OCI-LY3 (cell line): ENCODE results near the gene LRP3.

Experiments used
- H2AFZ ChIP-seq: fragments of 200-600, 300-600 bp; shearing (Covaris generic); 2 replicates; pipeline ENCODE4 v1.6.0; 2014; ENCODE audit warnings: antibody characterized with exemption, low read depth, low read length
- H3K27ac ChIP-seq: fragments of 200-600, 300-600 bp; sonication (generic); 2 replicates; pipeline ENCODE4 v1.5.1; 2014; ENCODE audit warnings: mild to moderate bottlenecking, low read length, moderate library complexity, mixed read lengths
- H3K27me3 ChIP-seq: fragments of 200-600, 300-600 bp; sonication (generic); 2 replicates; pipeline ENCODE4 v1.6.1; 2014; ENCODE audit warnings: low read depth, low read length, mixed read lengths
- H3K36me3 ChIP-seq: fragments of 200-600, 300-600 bp; sonication (generic); replicated peaks from 2 replicates; pipeline ENCODE3; 2014; ENCODE audit warnings: low read depth, low read length, mixed read lengths
- H3K4me1 ChIP-seq: fragments of 300-600, 200-600 bp; sonication (generic); 2 replicates; pipeline ENCODE4 v1.6.1; 2014; ENCODE audit warnings: low read length, mixed read lengths
- H3K4me2 ChIP-seq: fragments of 200-600, 300-600 bp; sonication (generic); 2 replicates; pipeline ENCODE4 v1.6.1; 2014; ENCODE audit warnings: low read length, mixed read lengths
- H3K4me3 ChIP-seq: fragments of 300-600, 200-600 bp; sonication (generic); 2 replicates; pipeline ENCODE4 v1.5.1; 2014; ENCODE audit warnings: antibody characterized with exemption, mild to moderate bottlenecking, low read length, moderate library complexity
- H3K79me2 ChIP-seq: fragments of 300-600, 200-600 bp; shearing (Covaris generic); 2 replicates; pipeline ENCODE4 v1.6.1; 2014; ENCODE audit warnings: mild to moderate bottlenecking, low read length, mixed read lengths
- H3K9ac ChIP-seq: fragments of 300-600, 200-600 bp; shearing (Covaris generic); 2 replicates; pipeline ENCODE4 v1.6.0; 2014; ENCODE audit warnings: mild to moderate bottlenecking, low read length, moderate library complexity
- H3K9me3 ChIP-seq: fragments of 200-600, 300-600 bp; shearing (Covaris generic); 2 replicates; pipeline ENCODE4 v1.6.1; 2014; ENCODE audit warnings: low read length, mixed read lengths; ENCODE audit not compliant: insufficient read depth
- H4K20me1 ChIP-seq: fragments of 200-600, 300-600 bp; sonication (generic); 2 replicates; pipeline ENCODE4 v1.6.1; 2016; ENCODE audit warnings: low read length, mixed read lengths; ENCODE audit not compliant: insufficient read depth
- EZH2phosphoT487 ChIP-seq: fragments of 200-600 bp; shearing (Covaris generic); IDR thresholded peaks from 2 replicates; pipeline ENCODE4 v1.6.1; 2018; ENCODE audit warnings: antibody characterized with exemption, mixed run types, low read depth
- TF ChIP-seq, protein P1 (sequence below): fragments of 200-600, 300-600 bp; sonication (generic); IDR thresholded peaks from 2 replicates; pipeline ENCODE4 v1.5.1; 2014; ENCODE audit warnings: antibody characterized with exemption, low read length, low read depth

The LRP3 gene

DNA sequence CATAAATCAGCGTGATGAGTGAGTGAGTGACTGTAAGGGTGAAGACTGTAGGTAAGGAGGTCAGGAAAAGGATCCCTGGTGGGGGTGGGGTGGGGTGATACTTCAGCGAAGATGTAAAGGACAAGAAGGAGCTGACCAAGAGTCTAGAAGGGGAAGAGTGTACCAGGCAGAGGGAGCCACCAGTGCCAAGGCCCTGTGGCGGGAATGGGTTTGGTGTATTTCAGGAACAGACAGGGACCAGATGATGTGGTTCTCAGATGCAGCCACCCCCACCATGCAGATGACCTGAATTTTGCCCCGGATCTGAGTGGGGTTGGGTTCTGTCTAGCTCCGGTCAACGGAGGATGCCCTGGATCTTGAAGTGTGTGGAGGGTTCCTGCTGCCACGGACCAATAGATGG is 61.7 kb downstream of the LRP3 start:
- no peaks in the 10 kb centered on the region for H3K36me3 ChIP-seq
- no peak overlapping the region for H2AFZ ChIP-seq
- H3K9me3 ChIP-seq = no peaks in the 10 kb centered on the region
- H3K79me2 ChIP-seq = no peaks in the 10 kb centered on the region
- no peak overlapping the region for H3K4me3 ChIP-seq
- TF ChIP-seq, protein P1, sequence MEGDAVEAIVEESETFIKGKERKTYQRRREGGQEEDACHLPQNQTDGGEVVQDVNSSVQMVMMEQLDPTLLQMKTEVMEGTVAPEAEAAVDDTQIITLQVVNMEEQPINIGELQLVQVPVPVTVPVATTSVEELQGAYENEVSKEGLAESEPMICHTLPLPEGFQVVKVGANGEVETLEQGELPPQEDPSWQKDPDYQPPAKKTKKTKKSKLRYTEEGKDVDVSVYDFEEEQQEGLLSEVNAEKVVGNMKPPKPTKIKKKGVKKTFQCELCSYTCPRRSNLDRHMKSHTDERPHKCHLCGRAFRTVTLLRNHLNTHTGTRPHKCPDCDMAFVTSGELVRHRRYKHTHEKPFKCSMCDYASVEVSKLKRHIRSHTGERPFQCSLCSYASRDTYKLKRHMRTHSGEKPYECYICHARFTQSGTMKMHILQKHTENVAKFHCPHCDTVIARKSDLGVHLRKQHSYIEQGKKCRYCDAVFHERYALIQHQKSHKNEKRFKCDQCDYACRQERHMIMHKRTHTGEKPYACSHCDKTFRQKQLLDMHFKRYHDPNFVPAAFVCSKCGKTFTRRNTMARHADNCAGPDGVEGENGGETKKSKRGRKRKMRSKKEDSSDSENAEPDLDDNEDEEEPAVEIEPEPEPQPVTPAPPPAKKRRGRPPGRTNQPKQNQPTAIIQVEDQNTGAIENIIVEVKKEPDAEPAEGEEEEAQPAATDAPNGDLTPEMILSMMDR = no peak
- TF ChIP-seq EZH2phosphoT487 = no peak
- H3K4me1 ChIP-seq = peaks cover 4% of the 10 kb centered on the region
- H3K4me2 ChIP-seq = no peak overlapping the region
- no peak overlapping the region for H3K27ac ChIP-seq
- no peaks in the 10 kb centered on the region for H4K20me1 ChIP-seq
- peaks cover 6% of the 10 kb centered on the region; the same call in 1 of the 2 replicates for H3K27me3 ChIP-seq
- no peak overlapping the region for H3K9ac ChIP-seq

DNA sequence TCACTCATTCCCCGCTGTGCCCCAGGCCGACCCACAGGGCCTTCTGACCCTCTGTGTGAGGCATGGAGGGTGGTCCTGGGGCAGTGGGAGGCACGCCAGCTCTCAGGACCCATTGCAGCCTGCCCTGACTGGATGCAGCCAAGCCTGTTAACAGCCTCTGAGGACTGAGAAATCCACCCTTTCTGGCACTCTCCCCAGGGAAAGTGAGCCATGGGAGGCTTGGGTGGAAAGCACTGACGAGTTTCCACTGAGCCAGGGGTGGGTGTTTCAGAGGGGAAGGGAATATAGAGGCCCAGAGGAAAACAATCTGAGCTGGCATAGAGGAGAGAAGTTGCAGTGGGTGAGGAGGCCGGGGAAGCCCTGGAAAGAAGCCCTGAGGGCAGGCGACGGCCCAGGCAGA is 62.1 kb downstream of the LRP3 start:
- Histone ChIP-seq H3K27ac (no peak overlapping the region), H3K4me2 (no peak overlapping the region), H3K9me3 (no peaks in the 10 kb centered on the region), H3K9ac (no peak overlapping the region), H3K79me2 (no peaks in the 10 kb centered on the region), H2AFZ (no peak overlapping the region), H3K27me3 (peaks cover 6% of the 10 kb centered on the region; the same call in 1 of the 2 replicates), H4K20me1 (no peaks in the 10 kb centered on the region), H3K4me1 (peaks cover 8% of the 10 kb centered on the region), H3K36me3 (no peaks in the 10 kb centered on the region), H3K4me3 (no peak overlapping the region)
- TF ChIP-seq EZH2phosphoT487 = no peak
- TF ChIP-seq, protein P1 = no peak

DNA sequence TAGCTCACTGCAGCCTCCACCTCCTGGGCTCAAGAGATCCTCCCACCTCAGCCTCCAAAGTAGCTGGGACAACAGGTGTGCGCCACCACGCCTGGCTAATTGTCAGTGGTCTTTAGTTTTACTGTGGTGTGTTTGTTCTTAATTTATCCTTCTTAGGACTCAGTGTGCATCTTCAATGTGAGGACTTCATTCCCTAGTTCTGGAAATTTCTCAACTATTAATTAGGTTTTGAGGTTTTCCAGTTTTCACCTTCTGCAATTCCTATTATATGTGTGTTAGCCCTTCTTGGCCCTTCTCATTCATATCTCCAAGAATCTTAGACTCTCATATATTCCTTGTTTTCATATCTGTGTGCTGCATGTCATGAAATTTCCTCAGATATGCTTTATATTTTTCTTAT is 63.7 kb downstream of the LRP3 start:
- Histone ChIP-seq H3K27me3 (peaks cover 6% of the 10 kb centered on the region; the same call in 1 of the 2 replicates), H3K4me3 (no peak overlapping the region), H3K27ac (no peak overlapping the region), H3K4me2 (no peak overlapping the region), H3K9ac (no peak overlapping the region), H3K4me1 (peaks cover 10% of the 10 kb centered on the region), H3K36me3 (no peaks in the 10 kb centered on the region), H2AFZ (no peak overlapping the region), H4K20me1 (no peaks in the 10 kb centered on the region), H3K79me2 (no peaks in the 10 kb centered on the region), H3K9me3 (no peaks in the 10 kb centered on the region)
- TF ChIP-seq, protein P1 = no peak
- no peak for TF ChIP-seq EZH2phosphoT487
